GM19239 (cell line): ENCODE measurements around the gene DOCK3.
"Not testable (repeated sequence)": the region's sequence is repeated elsewhere in the genome, so short reads cannot be mapped to it uniquely, and the experiment has no call there.

Experiments
- DNase-seq: peaks from one replicate; pipeline ENCODE4 v3.0.0; 2011; ENCODE audit warnings: low spot score; ENCODE audit not compliant: insufficient read length
- FAIRE-seq: peaks from 2 replicates; lab custom pipeline; 2011; peaks lifted over from hg19 to GRCh38; lab: Jason Lieb, UNC

The DOCK3 gene

DNA sequence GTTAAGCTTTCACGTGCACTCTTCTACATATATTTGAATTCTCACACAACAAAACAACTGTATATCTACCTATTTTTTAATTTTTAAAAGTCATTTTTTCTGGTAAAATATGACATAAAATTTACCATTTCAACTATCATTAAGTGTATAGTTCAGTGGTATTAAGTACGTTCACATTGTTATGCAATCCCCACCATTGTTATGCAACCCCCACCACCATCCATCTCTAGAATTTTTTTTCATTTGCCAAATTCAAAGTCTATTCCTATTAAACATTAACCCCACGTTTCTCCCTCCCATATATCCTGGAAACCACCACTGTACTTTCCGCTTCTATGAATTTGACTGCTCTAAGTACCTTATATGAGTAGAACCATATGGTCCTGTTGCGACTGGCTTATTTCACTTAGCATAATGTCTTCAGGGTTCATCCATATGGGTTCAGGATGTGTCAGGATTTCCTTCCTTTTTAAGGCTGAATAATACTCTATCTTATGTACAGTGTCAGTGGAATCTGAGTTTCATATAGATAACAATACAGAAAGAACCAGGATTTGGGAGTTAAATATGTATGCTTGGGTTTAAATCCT is 279.2 kb downstream of the DOCK3 start:
- FAIRE-seq = no peak
- no peak for DNase-seq

DNA sequence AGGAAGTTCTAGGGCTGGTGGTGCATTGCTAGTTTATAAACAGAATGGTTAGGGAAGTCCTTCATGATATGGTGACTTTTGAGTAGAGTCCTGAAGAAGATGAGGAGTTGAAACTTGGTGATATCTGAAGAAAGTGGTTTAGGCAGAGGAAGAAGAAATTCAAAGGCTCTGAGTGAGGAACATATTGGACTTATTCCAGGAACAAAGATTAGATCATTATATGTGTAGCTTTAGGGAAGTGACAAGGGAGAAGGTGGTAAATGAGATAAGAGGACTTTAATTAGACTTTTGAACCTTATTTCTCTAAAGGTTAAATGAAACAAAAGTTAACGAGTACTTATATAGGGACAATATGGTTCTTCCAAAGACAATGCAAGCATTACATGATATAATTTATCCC is 286.7 kb downstream of the DOCK3 start:
- DNase-seq (no peak), FAIRE-seq (no peak)

DNA sequence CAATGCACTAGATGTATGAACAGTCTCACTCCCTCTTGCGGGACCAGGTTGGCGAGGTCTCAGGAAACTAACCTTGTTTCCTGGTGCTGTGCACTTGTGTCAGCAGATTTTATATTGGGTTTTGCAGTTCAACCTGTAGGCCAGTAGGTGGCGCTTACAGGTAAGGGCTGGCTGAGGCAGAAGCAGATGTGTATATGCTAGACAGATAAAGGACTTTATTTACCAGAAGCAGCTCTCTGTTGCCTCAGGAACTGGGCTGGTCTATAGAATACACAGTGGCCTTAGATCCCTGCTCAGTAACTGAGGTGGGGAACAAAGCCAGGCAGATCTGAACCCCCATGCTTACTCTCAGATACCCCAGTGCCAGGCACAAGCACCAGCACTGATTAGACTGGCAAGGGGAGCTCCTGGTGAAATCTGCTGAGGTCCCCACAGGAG is 296.8 kb downstream of the DOCK3 start:
- peak; percentile 37 for DNase-seq

DNA sequence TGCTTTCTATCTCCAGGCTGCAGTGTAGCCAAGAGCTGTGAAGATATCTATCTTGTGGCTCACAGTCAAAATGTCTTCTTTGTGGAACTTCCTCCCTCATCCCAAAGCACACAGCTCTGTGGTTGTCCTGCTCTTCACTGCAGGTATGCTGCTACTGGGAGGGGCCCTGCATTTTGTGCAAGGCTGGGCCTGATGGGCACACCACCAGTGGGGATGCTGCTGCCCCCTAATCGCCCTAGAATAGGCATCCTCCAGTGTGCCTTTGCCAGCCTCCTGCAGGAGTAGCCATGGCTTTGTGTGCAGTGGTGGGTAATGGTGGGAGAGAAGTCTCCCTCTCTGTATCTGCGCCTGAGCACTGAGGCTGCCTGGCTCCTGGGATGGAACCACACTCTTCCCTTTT is 297.3 kb downstream of the DOCK3 start:
- DNase-seq (no peak), FAIRE-seq (no peak)

More for the DNA sequence above, 296.8 kb downstream of the DOCK3 start:
- peak; percentile 94 for FAIRE-seq

DNA sequence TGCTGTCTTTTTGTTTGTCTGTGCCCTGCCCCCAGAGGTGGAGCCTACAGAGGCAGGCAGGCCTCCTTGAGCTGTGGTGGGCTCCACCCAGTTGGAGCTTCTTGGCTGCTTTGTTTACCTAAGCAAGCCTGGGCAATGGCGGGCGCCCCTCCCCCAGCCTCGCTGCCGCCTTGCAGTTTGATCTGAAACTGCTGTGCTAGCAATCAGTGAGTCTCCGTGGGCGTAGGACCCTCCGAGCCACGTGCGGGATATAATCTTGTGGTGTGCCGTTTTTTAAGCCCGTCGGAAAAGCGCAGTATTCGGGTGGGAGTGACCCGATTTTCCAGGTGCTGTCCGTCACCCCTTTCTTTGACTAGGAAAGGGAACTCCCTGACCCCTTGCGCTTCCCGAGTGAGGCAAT is 303.9 kb downstream of the DOCK3 start:
- not testable (repeated sequence) for DNase-seq, FAIRE-seq

DNA sequence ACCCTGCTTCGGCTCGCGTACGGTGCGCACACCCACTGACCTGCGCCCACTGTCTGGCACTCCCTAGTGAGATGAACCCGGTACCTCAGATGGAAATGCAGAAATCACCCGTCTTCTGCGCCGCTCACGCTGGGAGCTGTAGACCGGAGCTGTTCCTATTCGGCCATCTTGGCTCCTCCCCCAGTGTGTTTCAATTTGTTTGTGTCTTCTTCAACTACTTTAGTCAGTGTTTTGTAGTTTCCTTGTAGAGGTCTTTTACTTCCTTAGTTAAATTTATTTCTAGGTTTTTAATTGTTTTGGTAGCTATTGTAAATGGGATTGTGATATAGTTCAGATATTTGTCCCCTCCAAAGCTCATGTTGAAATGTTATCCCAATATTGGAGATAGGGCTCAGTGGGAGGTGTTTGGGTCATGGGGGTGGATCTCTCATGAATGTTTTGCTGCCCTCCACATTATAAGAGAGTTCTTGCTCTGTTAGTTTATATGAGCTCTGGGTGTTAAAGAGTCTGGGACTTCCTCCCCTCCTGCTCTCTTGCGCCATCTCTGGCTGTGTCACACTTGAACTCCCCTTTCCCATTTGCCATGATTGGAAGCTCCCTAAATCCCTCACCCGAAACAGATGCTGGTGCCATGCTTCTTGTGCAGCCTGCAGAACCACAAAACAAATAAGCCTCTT is 304.4 kb downstream of the DOCK3 start:
- no peak for DNase-seq
- FAIRE-seq = no peak

DNA sequence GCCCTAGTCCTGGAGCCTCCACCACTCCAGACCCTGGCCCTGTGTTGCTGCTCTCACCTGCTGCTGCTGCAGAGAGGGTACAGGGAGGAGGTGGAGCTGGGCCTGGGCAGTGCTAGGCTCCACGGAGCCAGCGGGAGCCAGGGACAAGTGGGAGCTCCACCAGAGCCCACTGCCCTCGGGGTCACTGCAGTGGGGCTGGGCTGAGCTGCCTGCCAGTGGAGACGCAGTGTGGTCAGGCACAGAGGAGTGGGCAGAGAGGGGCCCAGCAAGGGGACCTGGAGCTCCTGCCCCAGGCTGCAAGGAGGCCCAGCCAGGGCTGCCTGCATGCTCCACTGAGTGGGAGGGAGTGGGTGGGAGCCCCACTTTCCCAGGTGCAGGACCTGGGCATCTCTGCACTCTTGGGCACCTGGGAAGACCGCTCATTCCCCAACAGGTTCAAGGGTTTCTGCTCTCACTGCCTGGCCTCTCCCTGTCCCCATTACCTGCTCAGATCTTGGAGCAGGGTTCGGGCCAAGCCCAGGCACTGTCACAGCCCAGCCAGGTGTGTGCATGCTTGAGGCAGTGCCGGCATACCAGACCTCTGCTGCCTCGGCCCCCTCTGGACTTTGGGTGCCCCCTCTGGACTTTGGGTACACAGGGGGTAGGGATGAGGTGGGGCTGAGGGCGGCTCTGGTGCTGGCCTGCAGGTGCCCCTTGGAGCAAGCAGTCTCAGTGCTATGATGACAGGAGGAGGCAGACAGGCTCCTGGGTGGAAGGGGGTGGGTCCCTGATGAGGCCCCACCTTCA is 308.0 kb downstream of the DOCK3 start:
- FAIRE-seq (no peak), DNase-seq (no peak)

DNA sequence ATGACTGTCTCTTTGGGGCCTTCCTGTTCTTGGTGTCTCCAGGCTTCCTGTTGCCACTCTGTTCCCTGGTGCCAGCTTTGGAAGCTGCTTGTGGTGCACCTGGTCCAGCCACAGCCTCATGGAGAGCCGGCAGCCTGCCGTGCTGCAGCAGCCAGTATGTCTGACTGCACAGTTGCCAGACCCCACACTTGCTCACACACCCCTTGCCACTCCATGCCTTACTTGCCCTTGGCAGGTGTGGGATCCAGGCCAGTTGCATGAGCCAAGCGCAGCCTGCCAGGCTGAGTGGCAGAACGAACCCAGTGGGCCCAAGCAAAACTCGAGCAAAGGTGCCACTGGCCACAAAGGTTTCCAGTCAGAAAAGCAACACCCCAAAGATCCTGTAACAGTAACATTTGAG is 309.2 kb downstream of the DOCK3 start:
- DNase-seq (no peak), FAIRE-seq (no peak)

DNA sequence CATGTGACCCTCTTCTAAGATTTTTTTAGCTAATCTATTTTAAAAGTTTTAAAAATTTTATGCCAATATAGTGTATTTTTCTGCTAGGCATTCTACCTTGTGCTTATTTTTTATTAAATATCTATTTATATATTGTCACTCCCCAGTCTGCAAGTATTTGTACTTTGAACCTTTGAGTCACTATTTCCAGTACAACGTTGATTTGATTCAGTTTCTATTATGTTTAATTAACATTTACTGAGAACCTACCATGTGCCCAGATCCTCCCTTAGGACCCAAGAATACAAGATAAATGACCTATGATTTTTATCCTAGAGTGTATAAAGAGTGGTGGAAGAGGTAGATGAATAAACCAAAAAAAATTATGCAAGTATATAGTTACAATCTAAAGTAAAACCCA is 311.2 kb downstream of the DOCK3 start:
- DNase-seq (no peak), FAIRE-seq (no peak)

DNA sequence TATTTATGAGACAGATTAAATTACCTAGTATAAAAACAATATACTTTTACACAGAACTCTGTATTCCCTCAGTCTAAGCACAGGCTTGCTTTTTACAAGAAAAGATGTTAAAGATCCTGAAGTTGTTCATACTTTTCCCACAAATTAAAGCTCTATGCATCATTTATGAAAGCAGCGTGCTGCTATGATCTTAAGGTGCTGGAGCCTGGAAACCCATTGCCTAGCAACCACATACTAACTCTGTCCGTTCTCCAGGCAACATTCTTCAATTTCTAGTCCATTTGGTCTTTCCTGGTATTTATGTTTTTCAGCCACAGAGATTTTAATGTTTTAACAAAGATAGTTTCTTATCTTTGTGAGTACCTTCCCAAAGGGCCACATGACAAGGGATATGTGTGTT is 312.0 kb downstream of the DOCK3 start:
- no peak for FAIRE-seq
- DNase-seq = no peak

DNA sequence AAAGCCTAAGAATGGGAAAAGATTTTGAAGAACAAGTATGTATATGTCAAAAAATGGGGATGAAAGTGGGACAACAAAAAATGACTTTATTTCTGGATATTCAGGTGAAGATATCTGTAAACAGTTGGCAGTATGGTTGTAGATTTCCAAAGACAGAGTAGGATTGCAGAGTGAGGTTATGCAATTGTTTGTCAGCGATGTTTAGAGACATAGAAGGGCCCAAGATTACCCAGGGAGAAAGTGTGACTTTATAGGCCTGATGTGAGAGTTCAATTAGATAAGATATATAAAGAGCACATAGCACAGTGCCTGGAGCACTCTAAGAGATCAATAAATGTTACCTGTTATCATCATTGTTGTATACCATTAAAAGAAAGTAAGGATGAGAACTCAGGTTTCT is 319.8 kb downstream of the DOCK3 start:
- no peak for FAIRE-seq
- no peak for DNase-seq

DNA sequence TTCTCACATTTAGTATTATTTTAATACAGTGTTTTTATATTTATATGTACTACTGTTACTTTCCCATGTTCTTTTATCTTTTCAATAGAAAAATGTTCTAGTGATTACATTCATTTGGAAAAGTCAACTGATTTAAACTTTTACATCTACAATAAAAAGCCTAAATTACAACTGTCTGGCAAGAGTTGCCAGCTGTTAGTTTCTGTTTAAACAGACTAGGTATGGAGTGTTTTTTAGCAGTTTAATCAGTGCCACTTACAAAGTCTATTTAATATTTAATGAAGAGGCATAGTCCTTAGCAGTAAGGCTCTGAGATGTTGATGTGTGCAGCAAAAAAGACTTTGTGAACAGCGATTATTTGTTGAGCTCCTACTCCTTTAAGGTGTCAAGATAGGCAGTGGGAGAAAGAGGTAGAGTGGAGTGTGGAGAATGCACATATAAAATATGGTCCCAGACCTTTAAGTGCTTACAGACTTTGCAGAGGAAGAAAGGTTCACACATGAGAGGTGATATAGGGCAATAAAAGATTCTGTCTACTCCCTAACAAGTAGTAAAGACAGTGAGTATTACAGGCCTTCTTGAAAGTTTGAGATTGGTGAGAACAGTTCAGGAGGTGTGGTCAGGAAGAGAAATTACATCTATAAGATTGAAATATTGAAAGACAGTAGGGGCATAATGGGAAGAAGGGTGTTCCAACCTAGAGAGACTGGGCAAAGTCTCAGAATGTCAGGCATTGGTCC is 320.5 kb downstream of the DOCK3 start:
- DNase-seq = no peak
- no peak for FAIRE-seq

DNA sequence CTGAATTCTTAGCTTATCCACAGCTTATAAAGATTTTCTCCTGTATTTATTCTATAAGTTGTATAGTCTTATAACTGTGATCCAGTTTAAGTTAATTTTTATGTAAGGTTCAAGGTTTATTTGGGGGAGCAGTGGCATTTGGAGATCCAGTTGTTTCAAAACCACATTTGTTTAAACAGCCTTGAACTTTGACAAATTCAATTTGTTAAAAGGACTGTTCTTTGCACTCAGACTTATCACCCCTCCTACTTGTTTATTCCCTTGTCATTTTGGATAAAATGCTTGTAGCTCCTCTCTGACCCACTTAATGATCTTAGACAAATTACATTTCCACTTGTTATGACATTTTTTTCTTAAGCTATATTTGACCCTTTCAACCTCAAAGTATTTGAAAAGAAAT is 327.8 kb downstream of the DOCK3 start:
- DNase-seq = no peak
- FAIRE-seq = no peak

DNA sequence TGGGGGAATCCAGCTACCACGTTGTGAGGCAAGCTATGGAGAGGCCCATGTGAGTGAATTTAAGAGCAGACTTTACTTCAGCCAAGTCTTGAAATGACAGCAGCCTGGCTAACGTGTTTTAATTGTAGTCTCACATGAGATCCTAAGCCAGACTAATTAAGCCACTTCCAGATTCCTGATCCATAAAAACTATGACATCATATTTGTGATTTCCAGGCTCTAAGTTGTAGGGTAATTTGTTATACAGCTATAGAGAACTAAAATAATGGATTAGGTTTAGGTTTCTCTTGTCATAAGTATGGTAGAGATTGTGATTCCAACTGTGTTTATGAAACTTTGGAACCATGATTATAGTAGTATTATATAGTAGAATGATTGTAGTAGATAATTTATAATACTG is 329.5 kb downstream of the DOCK3 start:
- FAIRE-seq = no peak

DNA sequence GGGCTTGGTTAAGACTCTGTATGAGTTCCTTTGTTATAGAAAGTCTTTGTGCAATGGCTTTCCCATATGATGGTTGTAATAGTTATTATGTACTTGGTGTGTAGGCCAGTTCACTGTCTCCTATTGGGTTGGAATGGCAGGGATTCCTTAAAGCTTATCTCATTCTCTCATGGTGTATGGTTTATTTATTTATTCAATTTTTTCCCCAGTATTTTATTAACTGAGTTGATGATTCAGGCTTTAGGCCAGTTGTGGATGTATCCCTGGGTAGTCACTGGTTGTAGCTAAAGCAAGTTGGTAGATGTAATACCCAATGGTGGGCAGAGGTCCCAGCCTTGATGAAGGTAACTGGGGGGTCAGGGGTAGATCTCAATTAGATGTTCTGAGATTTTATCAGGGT is 349.4 kb downstream of the DOCK3 start:
- no peak for DNase-seq

More for the DNA sequence above, 329.5 kb downstream of the DOCK3 start:
- DNase-seq = no peak

DNA sequence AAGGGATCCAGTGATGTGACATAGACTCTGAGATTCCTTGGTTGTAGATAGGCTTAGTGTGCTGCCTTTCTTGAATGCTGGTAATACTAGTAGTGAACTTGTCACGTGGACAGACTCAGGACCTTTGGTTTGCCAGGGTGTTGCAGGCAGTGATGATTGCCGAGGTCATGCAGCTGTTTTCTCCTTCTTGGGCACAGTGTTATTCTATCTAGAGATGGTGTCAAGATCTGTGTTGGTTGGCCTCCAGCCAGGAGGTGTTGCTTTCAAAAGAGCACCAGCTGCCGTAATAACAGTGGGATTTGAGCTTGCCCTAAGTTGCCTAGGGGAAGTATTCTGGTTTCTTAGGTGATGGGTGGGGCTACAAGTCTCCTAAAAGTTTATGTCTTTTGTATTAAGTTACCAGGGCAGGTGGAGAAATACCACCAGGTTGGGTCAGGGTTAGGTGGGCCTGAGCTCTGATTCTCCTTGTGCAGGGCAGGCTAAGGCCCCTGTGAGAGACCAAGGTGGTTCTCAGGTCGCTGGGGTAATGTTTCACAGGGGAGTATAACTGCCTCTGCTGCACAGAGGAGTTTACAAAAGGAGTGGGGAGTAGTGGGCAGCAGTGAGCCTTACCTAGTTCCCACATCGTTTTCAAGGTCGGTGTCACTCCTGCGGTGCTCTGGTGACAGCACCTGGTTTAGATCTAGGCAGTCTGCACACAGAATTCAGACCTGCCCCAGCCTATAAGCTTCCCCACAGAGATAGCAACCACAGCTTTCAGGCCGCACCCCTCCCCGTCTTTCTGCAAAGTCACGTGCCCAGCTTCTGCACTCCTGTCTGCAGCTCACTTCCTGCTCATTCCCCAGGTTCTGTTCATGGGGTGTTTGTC is 350.3 kb downstream of the DOCK3 start:
- DNase-seq (peak; percentile 7), FAIRE-seq (peak; percentile 51)

More for the DNA sequence above, 349.4 kb downstream of the DOCK3 start:
- FAIRE-seq = no peak

DNA sequence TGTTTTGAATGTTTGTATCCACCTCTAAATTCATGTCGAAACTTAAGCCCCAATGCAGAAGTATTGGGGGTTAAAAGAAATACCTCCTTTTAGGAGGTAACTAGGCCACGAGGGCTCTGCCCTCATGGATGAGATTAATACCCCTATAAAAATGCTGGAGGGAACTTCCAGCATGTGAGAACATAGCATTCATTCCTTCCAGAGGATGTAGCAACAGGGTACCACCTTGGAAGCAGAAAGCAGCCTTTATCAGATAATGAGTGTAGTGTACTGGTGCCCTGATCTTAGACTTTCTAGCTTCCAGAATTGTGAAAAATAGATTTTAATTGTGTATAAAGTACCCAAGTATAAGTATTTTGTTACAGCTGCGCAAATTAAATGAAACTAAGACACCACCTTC is 356.9 kb downstream of the DOCK3 start:
- DNase-seq (no peak), FAIRE-seq (no peak)

DNA sequence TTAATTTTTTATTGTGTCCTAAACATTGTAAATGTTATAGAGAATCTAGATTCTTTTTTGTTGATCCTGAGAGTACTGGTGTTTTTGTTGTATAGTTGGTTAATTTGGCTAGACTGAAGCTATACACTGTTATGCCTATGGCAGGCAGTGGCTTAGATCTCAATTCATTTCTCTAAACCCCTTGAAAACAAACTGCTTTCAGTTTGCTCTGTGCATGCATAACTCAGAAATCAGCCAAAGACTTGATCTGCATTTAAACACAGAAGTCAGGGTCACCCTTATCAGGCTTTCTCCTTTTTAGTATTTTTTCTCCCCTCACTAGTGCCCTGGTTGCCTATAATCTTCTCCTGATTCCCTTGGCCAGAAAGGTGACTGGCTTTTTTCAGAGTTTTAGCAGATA is 360.9 kb downstream of the DOCK3 start:
- DNase-seq (no peak), FAIRE-seq (no peak)

DNA sequence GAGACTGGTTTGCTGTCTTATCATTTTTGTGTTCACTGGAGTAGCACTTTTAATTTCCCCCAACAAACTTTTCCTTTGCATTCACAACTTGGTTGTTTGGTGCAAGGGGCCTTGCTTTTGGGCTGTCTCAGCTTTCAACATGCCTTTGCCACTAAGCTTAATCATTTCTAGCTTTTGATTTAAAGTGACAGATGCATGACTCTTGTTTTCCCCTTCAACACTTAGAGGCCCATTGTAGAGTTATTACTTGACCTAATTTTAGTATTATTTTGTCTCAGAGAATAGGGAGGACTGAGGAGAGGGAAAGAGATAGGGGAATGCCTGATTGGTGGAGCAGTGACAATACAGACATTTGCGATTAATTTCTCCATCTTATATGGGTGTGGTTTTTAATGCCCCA is 370.3 kb downstream of the DOCK3 start:
- no peak for FAIRE-seq
- no peak for DNase-seq

DNA sequence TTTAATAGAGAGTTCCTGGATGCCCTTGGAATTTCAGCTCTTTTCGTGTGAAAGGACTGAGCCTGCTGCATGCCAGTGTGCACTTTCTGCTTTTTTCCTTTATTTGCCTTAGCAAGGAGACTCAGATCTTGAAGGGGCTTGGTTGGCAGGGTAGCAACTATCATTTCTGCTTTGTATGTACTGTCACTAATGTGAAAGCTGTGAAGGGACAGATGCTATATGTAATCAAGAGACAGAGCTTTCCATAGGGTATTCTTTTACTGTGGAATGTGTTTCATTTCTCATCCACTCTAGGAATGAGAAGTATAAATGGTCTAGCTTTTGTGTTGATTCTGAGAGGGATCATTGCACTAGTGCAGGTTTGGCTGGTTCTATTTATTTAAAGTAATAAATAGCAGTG is 377.8 kb downstream of the DOCK3 start:
- FAIRE-seq (no peak), DNase-seq (no peak)
